Natural killer cell treated with Interleukin-12 subunit alpha and Interleukin-12 subunit beta and Interleukin-15 and Interleukin-18, amount 100 ng/mL, for 72 hours (primary cell): Measurements from ENCODE around the gene RSU1. TPM values are rescaled to one million over a fixed set of nuclear protein-coding genes. Genes with fewer than 3 reads are reported as not detected.

ENCODE experiments used
- ATAC-seq, 2 donors: fragments of 150-1000 bp; cut with Tn5 transposase in 1 of 2; sonication (Bioruptor Pico), chemical (Tn5 transposase) in 1 of 2; 2 replicates each; pipeline ENCODE4 v1.10.0; 2021
- DNase-seq: peaks from one replicate; pipeline ENCODE4 v3.0.0; 2022; ENCODE audit warnings: low spot score
- H3K27ac Mint-ChIP-seq, 2 donors: 1 replicate in 1 of 2; 2 replicates in 1 of 2; pipeline ENCODE4 v1.8.0; 2022; ENCODE audit warnings: mixed read lengths in 2 of 2, mild to moderate bottlenecking in 1 of 2, moderate library complexity in 1 of 2
- H3K27me3 Mint-ChIP-seq, 2 donors: 1 replicate in 1 of 2; 2 replicates in 1 of 2; pipeline ENCODE4 v1.8.0; 2022; ENCODE audit warnings: mixed read lengths in 2 of 2
- H3K36me3 Mint-ChIP-seq: one replicate; pipeline ENCODE4 v1.8.0; 2022; ENCODE audit warnings: mixed read lengths
- H3K4me1 Mint-ChIP-seq, 2 donors: 1 replicate in 1 of 2; 2 replicates in 1 of 2; pipeline ENCODE4 v1.8.0; 2022; ENCODE audit warnings: low read depth in 2 of 2, mixed read lengths in 2 of 2, mild to moderate bottlenecking in 1 of 2
- H3K4me3 Mint-ChIP-seq: one replicate; pipeline ENCODE4 v1.8.0; 2022; ENCODE audit warnings: mixed read lengths
- H3K9me3 Mint-ChIP-seq: 2 replicates; pipeline ENCODE4 v1.8.0; 2022; ENCODE audit warnings: mixed read lengths
- total RNA-seq, 2 donors: library from RNA; stranded (reverse); gene quantifications; one replicate each; pipeline ENCODE4 v1.2.3, GENCODE V29; 2022

The RSU1 gene
- total RNA-seq, 2 donors from 2014 or later: 108 to 200 TPM

DNA sequence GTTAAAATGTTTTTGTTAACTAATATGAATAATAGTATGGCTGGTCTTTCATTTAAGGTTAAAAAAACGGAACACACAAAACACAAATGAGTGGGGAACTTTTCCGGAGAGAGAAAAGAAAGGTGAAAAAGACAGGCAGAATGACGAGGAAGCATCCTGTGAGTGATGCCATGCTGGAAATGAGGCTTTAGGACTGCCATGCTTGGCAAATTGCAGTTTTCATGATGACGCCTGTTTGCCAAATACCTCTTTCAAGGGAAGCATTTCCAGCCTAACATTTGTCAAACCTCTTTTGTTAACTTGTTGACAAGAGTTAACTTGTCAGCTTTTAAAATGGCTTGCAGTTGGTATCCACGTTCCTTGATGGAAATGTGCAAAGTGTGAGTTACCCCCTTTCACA is 127.5 kb downstream of the RSU1 start:
- peaks cover 16% of the 10 kb centered on the region for H3K36me3 Mint-ChIP-seq

GRCh38 chr10:16689227-16689626 is 128.0 kb downstream of the RSU1 start:
- H3K36me3 Mint-ChIP-seq: peaks cover 13% of the 10 kb centered on the region
- H3K9me3 Mint-ChIP-seq: no peaks in the 10 kb centered on the region
- DNase-seq: no peak
- H3K4me1 Mint-ChIP-seq: peaks cover 0 to 2% of the 10 kb centered on the region in 2 donors
- no peak overlapping the region for H3K27ac Mint-ChIP-seq
- H3K27me3 Mint-ChIP-seq: no peaks in the 10 kb centered on the region
- no peak for ATAC-seq
- H3K4me3 Mint-ChIP-seq: no peak overlapping the region

More for the DNA sequence above, 127.5 kb downstream of the RSU1 start:
- peaks cover 0 to 2% of the 10 kb centered on the region in 2 donors for H3K4me1 Mint-ChIP-seq
- ATAC-seq: no peak
- no peaks in the 10 kb centered on the region for H3K9me3 Mint-ChIP-seq
- H3K4me3 Mint-ChIP-seq: no peak overlapping the region
- no peak for DNase-seq
- no peak overlapping the region for H3K27ac Mint-ChIP-seq
- H3K27me3 Mint-ChIP-seq: no peaks in the 10 kb centered on the region

GRCh38 chr10:16686054-16686902 is 130.9 kb downstream of the RSU1 start:
- H3K9me3 Mint-ChIP-seq: no peaks in the 10 kb centered on the region
- DNase-seq: no peak
- peaks cover 0 to 10% of the 10 kb centered on the region in 2 donors for H3K4me1 Mint-ChIP-seq
- no peaks in the 10 kb centered on the region for H3K27me3 Mint-ChIP-seq
- no peak overlapping the region for H3K27ac Mint-ChIP-seq
- H3K36me3 Mint-ChIP-seq: peaks cover 15% of the 10 kb centered on the region
- no peak for ATAC-seq
- no peak overlapping the region for H3K4me3 Mint-ChIP-seq

- Mint-ChIP-seq H3K9me3 (no peaks in the 10 kb centered on the region), H3K27me3 (no peaks in the 10 kb centered on the region), H3K36me3 (peaks cover 15% of the 10 kb centered on the region), H3K4me3 (no peak overlapping the region), H3K27ac (no peak overlapping the region), H3K4me1 (peaks cover 0 to 10% of the 10 kb centered on the region in 2 donors)
- no peak for DNase-seq
- no peak for ATAC-seq
Measured at GRCh38 chr10:16685551-16685950, 131.7 kb downstream of the RSU1 start.

GRCh38 chr10:16681521-16681920 is 135.7 kb downstream of the RSU1 start:
- no peak overlapping the region for H3K4me3 Mint-ChIP-seq

GRCh38 chr10:16679511-16679910 is 137.7 kb downstream of the RSU1 start:
- DNase-seq (no peak), ATAC-seq (no peak)
- Mint-ChIP-seq H3K4me1 (peaks cover 0 to 8% of the 10 kb centered on the region in 2 donors), H3K27me3 (no peaks in the 10 kb centered on the region), H3K4me3 (no peak overlapping the region), H3K9me3 (no peaks in the 10 kb centered on the region), H3K36me3 (peaks cover 15% of the 10 kb centered on the region), H3K27ac (no peak overlapping the region)

More at GRCh38 chr10:16681521-16681920, 135.7 kb downstream of the RSU1 start:
- Mint-ChIP-seq H3K27me3 (no peaks in the 10 kb centered on the region), H3K4me1 (peaks cover 0 to 8% of the 10 kb centered on the region in 2 donors), H3K36me3 (peaks cover 15% of the 10 kb centered on the region), H3K27ac (no peak overlapping the region), H3K9me3 (no peaks in the 10 kb centered on the region)
- DNase-seq (no peak), ATAC-seq (no peak)

- Mint-ChIP-seq H3K27ac (no peak overlapping the region), H3K27me3 (no peaks in the 10 kb centered on the region), H3K36me3 (peaks cover 8% of the 10 kb centered on the region), H3K4me1 (peaks cover 0 to 3% of the 10 kb centered on the region in 2 donors), H3K9me3 (no peaks in the 10 kb centered on the region), H3K4me3 (no peak overlapping the region)
- DNase-seq: no peak
- ATAC-seq: no peak
Measured at GRCh38 chr10:16675334-16675733, 141.9 kb downstream of the RSU1 start.

DNA sequence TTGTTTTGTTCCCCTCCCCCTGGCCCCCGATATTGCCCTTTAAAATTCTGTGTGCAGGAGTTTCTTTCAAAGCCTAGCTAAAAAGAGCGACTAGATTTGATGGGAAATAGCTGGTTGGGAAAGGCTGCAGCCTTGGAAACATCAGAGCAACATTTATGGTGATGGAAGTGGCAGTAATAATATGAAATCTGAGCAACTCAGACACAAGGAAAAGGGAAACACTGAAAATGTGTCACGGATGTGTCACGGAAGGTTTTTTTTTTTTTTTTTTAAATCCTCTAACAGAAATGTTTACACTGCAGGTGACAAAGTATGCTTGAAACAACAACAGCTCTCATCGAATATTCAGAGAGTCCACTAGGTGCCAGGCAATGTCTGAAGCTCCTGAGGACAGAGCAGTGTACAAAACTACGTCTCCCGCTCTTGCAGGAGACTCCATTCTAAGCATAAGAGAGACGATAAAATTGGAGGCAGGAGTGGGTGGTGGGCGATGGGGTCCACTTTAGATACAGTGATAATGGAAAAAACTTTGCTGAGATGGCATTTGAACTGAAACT is 143.0 kb downstream of the RSU1 start:
- no peak for ATAC-seq
- Mint-ChIP-seq H3K36me3 (peaks cover 17% of the 10 kb centered on the region), H3K27ac (peak overlapping the region in 1 of 2 donors; percentile 57), H3K4me3 (no peak overlapping the region), H3K27me3 (no peaks in the 10 kb centered on the region), H3K9me3 (no peaks in the 10 kb centered on the region), H3K4me1 (peaks cover 9% of the 10 kb centered on the region in 2 donors)
- no peak for DNase-seq

GRCh38 chr10:16673443-16673842 is 143.8 kb downstream of the RSU1 start:
- Mint-ChIP-seq H3K9me3 (no peaks in the 10 kb centered on the region), H3K27me3 (no peaks in the 10 kb centered on the region), H3K4me1 (peaks cover 13 to 17% of the 10 kb centered on the region in 2 donors), H3K4me3 (no peak overlapping the region), H3K27ac (no peak overlapping the region), H3K36me3 (peaks cover 23% of the 10 kb centered on the region)
- no peak for DNase-seq
- no peak for ATAC-seq

GRCh38 chr10:16663444-16663843 is 153.8 kb downstream of the RSU1 start:
- no peaks in the 10 kb centered on the region for H3K27me3 Mint-ChIP-seq
- DNase-seq (no peak), ATAC-seq (no peak)
- peaks cover 15 to 25% of the 10 kb centered on the region in 2 donors for H3K4me1 Mint-ChIP-seq
- no peaks in the 10 kb centered on the region for H3K36me3 Mint-ChIP-seq
- no peaks in the 10 kb centered on the region for H3K9me3 Mint-ChIP-seq
- H3K4me3 Mint-ChIP-seq: no peak overlapping the region
- H3K27ac Mint-ChIP-seq: no peak overlapping the region

- no peak overlapping the region for H3K4me3 Mint-ChIP-seq
- H3K27ac Mint-ChIP-seq: no peak overlapping the region
- no peaks in the 10 kb centered on the region for H3K27me3 Mint-ChIP-seq
- ATAC-seq: no peak
- H3K9me3 Mint-ChIP-seq: no peaks in the 10 kb centered on the region
- H3K4me1 Mint-ChIP-seq: peaks cover 11 to 19% of the 10 kb centered on the region in 2 donors
- H3K36me3 Mint-ChIP-seq: no peaks in the 10 kb centered on the region
- no peak for DNase-seq
Measured at GRCh38 chr10:16662923-16663322, 154.3 kb downstream of the RSU1 start.

GRCh38 chr10:16656895-16657294 is 160.3 kb downstream of the RSU1 start:
- Mint-ChIP-seq H3K9me3 (no peaks in the 10 kb centered on the region), H3K36me3 (no peaks in the 10 kb centered on the region), H3K4me3 (no peak overlapping the region), H3K4me1 (peaks cover 17 to 27% of the 10 kb centered on the region in 2 donors), H3K27me3 (no peaks in the 10 kb centered on the region), H3K27ac (no peak overlapping the region)
- ATAC-seq: no peak
- DNase-seq: no peak

- peak in 1 of 2 donors; percentile 79 for ATAC-seq
- Mint-ChIP-seq H3K27ac (no peak overlapping the region), H3K4me1 (peaks cover 15 to 29% of the 10 kb centered on the region in 2 donors), H3K9me3 (no peaks in the 10 kb centered on the region), H3K27me3 (no peaks in the 10 kb centered on the region), H3K36me3 (peaks cover 2% of the 10 kb centered on the region), H3K4me3 (peak overlapping the region; percentile 21)
- no peak for DNase-seq
Measured at GRCh38 chr10:16653224-16653623, 164.0 kb downstream of the RSU1 start.

- peaks cover 4% of the 10 kb centered on the region for H3K36me3 Mint-ChIP-seq
- peak overlapping the region; percentile 2 for H3K4me3 Mint-ChIP-seq
- no peaks in the 10 kb centered on the region for H3K27me3 Mint-ChIP-seq
- ATAC-seq: no peak
- peaks cover 22 to 38% of the 10 kb centered on the region in 2 donors for H3K4me1 Mint-ChIP-seq
- DNase-seq: no peak
- no peaks in the 10 kb centered on the region for H3K9me3 Mint-ChIP-seq
- H3K27ac Mint-ChIP-seq: peak overlapping the region in 1 of 2 donors; percentile 33
Measured at GRCh38 chr10:16652154-16652553, 165.1 kb downstream of the RSU1 start.
